Stromal cell of bone marrow (primary cell): Measurements from ENCODE around the gene C1QTNF3.
"Not testable (repeated sequence)": the region's sequence is repeated elsewhere in the genome, so short reads cannot be mapped to it uniquely, and the experiment has no call there.

Source experiments
- DNase-seq: peaks from one replicate; pipeline ENCODE4 v3.0.0-alpha.2; 2012; ENCODE audit warnings: low read depth

C1QTNF3 gene

DNA sequence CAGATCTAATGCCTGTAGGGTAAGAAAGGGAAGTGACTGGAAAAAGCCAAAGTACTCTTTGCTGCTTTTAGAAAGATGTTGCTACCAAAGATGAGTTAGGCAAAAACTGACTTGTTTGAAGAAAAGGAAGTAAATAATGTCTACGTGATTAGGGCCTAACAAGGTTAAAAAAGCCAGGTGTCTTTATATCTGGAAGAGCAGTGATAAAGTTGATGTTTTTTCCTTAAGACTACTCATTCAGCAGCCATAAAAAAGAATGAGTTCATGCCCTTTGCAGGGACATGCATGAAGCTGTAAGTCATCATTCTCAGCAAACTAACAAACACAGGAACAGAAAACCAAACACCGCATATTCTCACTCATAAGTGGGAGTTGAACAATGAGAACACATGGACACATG, 21.7 kb downstream of the C1QTNF3 start:
- no peak for DNase-seq

GRCh38 chr5:34020726-34021125, 22.3 kb downstream of the C1QTNF3 start:
- no peak for DNase-seq

DNA sequence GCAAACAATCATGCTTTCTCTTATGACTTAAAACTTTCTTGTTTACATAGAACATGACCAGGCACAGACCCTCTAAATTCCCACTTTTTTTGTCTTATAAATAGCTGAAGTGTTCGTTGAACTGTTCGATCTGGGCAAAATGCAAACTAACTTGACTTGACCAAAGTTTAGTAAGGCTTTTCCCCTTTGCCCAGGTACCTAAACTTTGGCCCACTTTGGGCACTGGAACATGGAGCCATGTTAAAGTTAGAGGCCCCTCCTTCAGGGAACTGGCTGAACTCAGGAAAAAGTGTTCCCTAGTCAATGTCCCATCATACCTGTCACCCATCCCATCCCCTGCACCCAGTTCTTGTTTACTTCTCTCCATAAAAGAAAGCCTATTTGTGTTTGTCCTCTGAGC, 25.8 kb downstream of the C1QTNF3 start:
- no peak for DNase-seq

DNA sequence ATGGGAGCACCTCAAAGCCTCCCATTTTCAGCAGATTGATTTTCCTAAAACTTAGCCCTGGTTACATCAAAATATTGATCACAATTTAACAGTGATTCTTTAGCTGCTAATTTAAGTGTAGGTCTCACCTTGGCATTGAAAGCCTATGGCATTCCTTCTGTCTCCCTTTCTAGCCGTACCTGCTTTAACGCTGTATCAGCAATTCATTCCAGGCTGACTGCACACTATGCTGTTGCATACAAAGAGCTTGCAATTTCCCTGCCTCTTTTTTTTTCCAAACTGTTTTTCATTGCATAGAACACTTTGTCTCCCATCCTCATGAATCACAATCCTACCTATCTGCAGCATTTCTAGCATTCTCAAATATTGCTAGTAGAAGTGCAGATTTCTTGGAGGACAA, 26.3 kb downstream of the C1QTNF3 start:
- DNase-seq = no peak

DNA sequence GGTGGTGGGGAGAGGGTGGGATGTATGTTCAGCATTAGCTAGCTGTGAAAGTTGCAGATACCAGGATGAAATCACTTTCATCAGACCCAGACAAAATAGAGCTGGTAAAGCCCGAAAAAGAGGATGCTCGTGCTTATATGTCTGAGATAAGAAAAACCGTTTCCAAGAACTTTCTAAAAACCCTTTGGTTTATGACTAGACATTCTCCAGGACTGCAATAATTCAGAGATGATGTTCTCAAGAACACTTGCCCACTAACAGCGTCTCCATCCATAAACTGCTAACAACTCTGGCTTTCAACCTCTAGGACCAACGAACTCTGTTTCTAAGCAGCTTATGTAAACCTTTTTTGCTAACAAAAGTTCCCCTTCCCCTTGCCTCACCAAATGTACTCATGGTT, 26.8 kb downstream of the C1QTNF3 start:
- DNase-seq = no peak

DNA sequence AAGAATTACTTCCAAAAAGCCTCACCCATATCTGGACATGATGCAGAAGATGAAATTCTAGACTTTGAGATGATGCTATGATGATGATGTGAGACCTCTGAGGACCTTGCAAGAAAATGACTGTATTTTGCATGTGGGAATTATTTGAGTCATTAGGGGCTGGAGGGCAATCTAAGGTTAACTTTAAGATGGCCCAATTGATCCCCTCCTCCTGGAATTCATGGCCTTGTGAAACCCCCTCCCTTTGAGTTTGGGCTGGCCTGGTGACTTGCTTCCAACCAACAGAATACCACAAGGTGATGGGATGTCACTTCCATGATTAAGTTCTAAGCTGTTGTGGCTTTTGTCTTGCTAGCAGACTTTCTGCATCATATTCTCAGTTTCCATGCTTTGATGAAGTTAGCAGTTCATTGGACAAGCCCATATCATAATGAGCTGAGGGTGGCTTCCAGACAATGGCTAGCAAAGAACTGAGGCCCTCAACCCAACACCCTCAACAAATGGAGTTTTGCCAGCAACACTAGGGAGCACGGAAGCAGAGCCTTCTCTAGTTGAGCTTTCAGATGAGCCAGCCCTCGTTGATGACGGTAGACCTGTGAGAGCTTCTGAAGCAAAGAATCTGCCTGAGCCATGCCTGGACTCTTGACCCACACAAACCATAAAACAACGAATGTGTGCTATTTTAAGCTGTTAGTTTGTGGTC, 27.7 kb downstream of the C1QTNF3 start:
- no peak for DNase-seq

DNA sequence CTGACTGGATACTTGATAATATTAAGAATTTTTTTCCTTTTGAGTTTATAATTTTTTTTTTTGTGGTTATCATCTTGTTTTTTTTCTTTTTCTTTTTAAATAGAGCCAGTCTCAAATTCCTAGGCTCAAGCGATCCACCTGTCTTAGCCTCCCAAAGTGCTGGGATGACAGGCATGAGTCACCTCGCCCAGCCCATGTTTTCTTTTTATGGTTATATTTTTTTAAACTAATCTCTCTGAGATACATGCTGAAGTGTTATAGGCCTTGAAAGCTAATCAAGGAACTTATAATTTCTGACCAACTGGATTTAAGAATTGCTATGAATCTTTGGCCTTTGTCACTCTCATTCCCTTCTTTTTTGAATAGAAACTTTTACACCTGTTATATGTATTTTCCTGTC, 28.4 kb downstream of the C1QTNF3 start:
- no peak for DNase-seq

DNA sequence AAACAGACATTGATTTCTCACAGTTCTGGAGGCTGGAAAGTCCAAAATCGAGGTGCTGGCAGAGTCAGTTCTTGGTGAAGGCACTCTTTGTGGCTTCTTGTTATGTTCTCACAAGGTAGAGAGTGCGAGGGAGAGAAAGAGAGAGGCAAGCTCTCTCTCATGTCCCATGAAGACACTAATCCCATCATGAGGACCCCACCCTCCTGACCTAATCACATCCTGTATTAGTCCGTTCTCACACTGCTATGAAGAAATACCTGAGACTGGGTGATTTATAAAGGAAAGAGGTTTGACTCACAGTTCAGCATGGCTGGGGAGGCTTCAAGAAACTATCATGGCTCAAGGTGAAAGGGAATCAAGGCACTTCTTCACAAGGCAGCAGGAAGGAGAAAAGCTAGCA, 29.5 kb downstream of the C1QTNF3 start:
- no peak for DNase-seq

- peak; percentile 73 for DNase-seq
Observed at GRCh38 chr5:34012791-34013190, 30.2 kb downstream of the C1QTNF3 start.

GRCh38 chr5:34011536-34011935, 31.5 kb downstream of the C1QTNF3 start:
- peak; percentile 25 for DNase-seq

GRCh38 chr5:34010146-34010545, 32.9 kb downstream of the C1QTNF3 start:
- not testable (repeated sequence) for DNase-seq

DNA sequence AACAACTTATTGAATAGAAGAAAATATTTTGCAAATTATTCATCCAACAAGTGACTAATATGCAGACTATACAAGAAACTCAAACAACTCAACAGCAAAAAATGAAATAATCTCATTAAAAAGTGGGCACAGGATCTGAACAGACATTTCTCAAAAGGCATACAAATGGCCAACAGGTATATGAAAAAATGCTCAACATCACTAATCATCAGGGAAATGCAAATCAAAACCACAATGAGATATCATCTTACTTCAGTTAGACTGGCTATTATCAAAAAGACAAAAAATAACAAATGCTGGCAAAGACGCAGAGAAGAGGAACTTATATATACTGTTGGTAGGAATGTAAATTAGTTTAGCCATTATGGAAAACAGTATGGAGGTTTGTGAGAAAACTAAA, 33.4 kb downstream of the C1QTNF3 start:
- no peak for DNase-seq

DNA sequence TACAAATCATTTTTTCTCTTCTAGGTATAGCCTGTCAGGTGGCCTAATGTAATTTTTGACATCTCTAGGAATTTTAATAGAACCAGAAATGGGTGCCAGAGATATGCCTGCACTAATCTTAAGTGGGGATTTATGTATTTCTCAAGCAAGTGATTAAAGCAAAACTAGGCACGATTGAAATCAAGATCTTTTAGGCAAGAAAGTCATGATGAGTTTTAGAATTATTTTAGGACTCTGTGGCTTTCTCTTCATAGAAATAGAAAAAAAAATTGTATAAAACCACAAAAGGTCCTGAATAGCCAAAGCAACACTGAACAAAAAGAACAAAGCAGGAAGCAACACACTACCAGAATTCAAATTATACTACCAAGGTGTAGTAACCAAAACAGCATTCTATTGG, 34.2 kb downstream of the C1QTNF3 start:
- DNase-seq = no peak

DNA sequence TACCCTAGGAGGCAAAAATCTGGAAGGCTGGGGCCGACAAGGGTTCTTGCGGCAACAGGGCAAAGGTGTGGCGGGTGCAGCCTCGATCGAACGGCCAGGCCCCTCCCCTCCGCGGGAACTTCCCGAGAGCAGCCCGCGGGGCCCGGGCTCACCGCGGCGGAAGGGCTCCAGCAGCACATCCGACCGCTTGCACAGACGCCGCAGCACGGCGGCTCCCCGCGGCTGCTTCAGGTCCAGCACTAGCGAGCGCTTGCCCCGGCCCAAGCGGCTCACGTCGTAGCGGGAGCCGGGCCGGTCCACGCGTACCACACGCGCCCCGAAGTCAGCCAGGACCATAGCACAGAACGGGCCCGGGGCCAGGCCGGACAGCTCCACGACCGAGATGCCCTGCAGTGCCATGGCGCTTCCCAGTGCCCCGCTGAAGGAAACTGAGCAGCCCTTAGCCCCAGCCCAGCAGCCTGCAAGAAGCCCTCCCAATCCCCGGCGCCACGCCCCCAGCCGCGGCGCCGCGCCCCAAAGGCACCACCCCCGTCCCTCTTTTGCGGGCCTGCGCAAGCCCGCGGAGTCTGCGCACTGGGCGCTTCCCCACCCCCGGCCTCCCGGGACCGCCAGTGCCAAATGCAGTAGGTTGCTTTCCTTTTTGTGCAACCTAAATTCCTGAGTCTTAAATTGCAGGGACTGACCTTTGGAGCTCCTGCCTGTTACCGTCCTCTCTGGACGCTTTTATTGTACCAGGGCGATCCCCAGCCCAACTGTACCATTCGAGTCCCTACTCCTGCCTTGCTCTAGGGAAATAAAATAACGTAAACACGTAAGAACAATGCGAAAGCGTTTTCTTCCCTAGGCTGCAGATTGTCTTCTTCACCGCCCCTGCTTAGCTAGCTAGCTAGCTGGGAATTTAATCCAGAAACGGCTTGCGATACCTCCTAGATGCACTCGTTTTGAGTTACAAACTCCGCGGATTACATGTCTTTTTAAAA, 35.1 kb downstream of the C1QTNF3 start, which contains the start of gene AMACR:
Gene AMACR (minus strand): TSS at position 430 of the 980 bp plus-strand sequence. CDS start 31 bp downstream, at position 399.
- peak; percentile 85 for DNase-seq

DNA sequence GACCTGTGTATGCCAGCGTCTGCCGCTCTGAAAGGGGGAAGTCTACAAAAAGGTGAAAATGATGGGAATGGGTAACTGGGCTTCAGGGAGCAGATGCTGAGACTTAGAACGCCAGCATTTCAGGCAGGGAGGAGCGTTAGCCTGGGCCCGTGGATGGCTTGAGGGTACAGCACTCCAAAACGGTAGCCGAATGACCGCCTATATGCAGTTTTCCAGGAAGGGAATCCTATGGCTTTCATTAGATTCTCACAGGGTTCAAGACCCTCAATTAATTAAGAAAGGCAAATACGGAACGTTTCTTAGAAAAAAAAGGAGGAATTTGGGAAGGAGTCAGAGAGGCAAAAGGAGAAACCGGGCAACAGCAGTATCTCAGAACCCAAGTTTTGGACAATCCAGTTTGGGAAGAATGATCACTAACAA, 35.8 kb downstream of the C1QTNF3 start:
- DNase-seq = no peak

DNA sequence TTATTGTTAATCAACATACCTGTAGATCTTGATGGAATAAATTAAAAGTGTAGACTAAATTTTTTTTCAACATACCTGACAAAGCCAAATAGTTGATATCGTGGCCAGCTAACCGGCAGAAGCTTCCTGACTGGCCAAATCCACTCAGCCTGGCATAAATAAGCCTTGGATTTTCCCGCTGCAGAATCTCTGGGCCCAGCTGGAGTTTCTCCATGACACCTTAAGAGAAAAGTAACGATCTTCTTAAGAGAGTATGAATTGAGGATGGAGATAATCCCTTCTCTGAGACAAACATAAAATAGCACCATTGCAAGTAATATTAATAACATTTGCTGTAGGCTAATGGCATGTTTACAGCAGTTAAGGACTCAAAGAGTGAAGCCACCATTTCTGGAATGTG, 37.3 kb downstream of the C1QTNF3 start:
- no peak for DNase-seq

DNA sequence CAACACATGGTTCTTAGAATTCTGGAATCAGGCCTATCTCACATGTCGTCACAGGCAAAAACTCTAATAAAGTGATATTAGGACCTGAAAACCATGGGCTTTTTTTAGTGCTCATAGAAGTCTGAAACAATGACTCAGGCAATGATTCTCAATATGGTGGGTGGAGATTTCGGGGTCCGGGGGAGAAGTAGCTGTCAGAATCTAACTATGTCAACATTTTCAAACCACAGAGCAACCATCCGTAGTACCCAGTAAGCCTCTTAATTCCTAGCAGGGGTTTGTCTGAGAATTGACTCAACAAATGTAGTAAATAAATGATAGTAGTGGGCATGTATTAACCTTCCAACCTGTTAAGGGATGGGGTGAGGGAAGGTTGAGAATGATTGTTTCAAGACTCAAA, 37.8 kb downstream of the C1QTNF3 start:
- no peak for DNase-seq

DNA sequence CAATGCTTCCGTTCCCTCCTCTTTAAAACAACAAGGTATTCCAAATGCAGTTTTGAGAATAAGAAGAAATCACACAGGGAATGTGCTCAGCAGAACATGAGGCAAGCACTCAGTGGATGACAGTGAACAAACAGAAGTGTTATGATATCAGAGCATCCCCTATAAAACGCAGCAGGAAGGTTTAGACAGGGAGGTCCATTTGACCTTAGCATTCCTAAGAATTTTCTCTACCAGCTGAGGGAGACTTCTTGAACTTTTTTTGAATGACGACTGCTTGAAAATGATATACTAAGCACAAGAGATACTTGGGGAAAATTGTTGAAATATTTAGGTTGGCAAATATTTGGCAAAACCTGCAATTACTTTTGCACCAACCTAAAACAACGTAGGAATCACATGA, 39.1 kb downstream of the C1QTNF3 start:
- no peak for DNase-seq

DNA sequence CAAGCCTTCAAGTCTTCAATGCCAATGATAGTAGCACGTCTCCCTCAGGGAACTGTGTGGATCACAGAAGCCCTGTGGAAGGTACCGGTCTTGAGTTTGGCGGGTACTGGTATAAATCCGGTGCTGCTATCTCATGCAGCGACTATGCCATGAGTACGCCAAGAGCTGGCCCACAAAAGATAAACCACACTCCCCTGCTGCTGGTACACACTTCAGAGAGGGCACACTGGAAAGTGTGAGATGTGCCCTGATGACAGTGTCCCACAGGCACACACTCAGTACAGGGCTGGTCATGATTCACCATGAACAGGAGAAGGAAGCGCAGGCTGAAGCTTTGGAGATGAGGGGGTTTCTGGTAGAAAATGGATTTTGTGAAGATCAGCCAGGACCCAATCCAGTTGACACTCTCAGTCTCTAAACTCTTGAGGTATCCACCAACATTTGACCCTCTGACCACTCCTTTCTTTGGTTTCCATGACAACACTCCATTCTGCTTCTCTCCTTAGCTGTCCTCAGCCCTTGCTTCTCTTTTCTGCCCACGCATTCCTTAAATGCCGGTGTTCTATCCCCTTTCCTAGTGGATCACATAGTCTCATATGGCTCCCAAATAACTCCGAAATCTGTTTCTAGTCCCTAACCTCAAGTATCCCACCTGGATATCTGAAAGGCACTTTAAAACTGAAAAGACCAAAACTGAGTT, 40.2 kb downstream of the C1QTNF3 start:
- DNase-seq = no peak

GRCh38 chr5:34001241-34001841, 41.7 kb downstream of the C1QTNF3 start:
- DNase-seq = no peak

GRCh38 chr5:33999978-34000377, 43.0 kb downstream of the C1QTNF3 start:
- DNase-seq = no peak

GRCh38 chr5:33997331-33997983, 45.6 kb downstream of the C1QTNF3 start:
- DNase-seq = peak; percentile 88
